ENCODE results near the gene PC.

PC gene

GRCh38 chr11:66970807-66971442 is 12.7 kb upstream of the PC start:
- Histone ChIP-seq H3K36me3 (no peaks in the 10 kb centered on the region), H3K4me1 (peaks cover 0 to 33% (median 26%) of the 10 kb centered on the region in 4 donors), H3K27ac (peak overlapping the region; percentile 86 to 91), H3K9me3 (no peaks in the 10 kb centered on the region), H3K4me3 (no peak overlapping the region), H3K27me3 (no peaks in the 10 kb centered on the region)
- TF ChIP-seq, protein P1, sequence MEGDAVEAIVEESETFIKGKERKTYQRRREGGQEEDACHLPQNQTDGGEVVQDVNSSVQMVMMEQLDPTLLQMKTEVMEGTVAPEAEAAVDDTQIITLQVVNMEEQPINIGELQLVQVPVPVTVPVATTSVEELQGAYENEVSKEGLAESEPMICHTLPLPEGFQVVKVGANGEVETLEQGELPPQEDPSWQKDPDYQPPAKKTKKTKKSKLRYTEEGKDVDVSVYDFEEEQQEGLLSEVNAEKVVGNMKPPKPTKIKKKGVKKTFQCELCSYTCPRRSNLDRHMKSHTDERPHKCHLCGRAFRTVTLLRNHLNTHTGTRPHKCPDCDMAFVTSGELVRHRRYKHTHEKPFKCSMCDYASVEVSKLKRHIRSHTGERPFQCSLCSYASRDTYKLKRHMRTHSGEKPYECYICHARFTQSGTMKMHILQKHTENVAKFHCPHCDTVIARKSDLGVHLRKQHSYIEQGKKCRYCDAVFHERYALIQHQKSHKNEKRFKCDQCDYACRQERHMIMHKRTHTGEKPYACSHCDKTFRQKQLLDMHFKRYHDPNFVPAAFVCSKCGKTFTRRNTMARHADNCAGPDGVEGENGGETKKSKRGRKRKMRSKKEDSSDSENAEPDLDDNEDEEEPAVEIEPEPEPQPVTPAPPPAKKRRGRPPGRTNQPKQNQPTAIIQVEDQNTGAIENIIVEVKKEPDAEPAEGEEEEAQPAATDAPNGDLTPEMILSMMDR (IDR thresholded peaks at IDR 0.05): no peak
- intact Hi-C loops (cut with DNase I; ENCODE audit: low total_unique reads): no loop called here
- peak; percentile 85 to 91 for DNase-seq

DNA sequence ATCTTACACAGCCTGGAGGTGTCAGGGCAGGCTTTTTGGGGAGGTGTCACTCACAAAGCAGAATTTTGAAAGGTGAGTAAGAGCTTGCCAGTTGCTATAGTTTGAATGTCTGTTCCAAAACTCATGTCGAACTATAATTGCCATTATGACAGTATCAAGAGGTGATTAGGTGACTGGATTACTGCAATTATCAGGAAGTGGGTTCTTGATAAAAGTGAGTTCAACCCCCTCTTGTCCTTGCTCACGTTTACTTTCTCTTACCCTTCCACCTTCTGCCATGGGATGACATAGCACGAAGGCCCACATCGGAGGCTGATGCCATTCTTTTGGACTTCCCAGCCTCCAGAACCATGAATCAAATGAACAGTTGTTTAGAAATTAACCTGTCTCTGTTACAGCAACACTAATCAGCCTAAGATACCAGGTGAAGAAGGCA is 12.2 kb upstream of the PC start:
- Histone ChIP-seq H3K4me3 (no peak overlapping the region), H3K9me3 (no peaks in the 10 kb centered on the region), H3K27ac (peak overlapping the region; percentile 86 to 91), H3K27me3 (no peaks in the 10 kb centered on the region), H3K4me1 (peaks cover 0 to 33% (median 26%) of the 10 kb centered on the region in 4 donors), H3K36me3 (no peaks in the 10 kb centered on the region)
- TF ChIP-seq, protein P1 (IDR thresholded peaks at IDR 0.05): no peak
- no peak for DNase-seq
- intact Hi-C loops (cut with DNase I; ENCODE audit: low total_unique reads): no loop called here

GRCh38 chr11:66969584-66970225 is 11.5 kb upstream of the PC start:
- no peaks in the 10 kb centered on the region for H3K36me3 ChIP-seq

GRCh38 chr11:66967670-66968425 is 9.7 kb upstream of the PC start:
- Histone ChIP-seq H3K27ac (peak overlapping the region; percentile 27 to 91), H3K4me3 (no peak overlapping the region), H3K27me3 (no peaks in the 10 kb centered on the region), H3K4me1 (peaks cover 0 to 33% (median 26%) of the 10 kb centered on the region in 4 donors), H3K36me3 (no peaks in the 10 kb centered on the region), H3K9me3 (no peaks in the 10 kb centered on the region)
- DNase-seq: peak in 1 of 2 donors; percentile 41
- intact Hi-C loops (cut with DNase I; ENCODE audit: low total_unique reads): no loop called here
- TF ChIP-seq, protein P1 (IDR thresholded peaks at IDR 0.05): no peak

More at GRCh38 chr11:66969584-66970225, 11.5 kb upstream of the PC start:
- no peak for DNase-seq
- Histone ChIP-seq H3K27me3 (no peaks in the 10 kb centered on the region), H3K4me1 (peaks cover 0 to 33% (median 26%) of the 10 kb centered on the region in 4 donors), H3K27ac (peak overlapping the region; percentile 86 to 91), H3K9me3 (no peaks in the 10 kb centered on the region), H3K4me3 (no peak overlapping the region)
- TF ChIP-seq, protein P1 (IDR thresholded peaks at IDR 0.05): no peak
- intact Hi-C loops (cut with DNase I; ENCODE audit: low total_unique reads): no loop called here

DNA sequence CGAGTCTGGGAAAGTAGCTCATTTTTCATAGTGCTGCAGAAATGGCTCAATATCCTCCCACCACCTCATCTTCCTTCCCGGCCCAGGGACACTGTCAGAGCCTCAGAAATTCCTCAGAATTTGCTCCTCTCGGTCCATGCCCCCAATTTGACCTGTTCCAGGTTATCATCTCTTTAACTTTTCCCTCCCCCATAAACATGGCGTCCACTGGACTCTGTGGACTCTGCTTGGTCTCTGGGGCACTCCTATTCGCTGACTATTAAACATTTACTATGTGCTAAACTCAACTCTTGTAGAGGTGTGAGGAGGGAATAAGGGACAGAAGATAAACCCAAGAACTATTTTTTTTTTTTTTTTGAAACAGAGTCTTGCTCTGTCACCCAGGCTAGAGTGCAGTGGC is 8.2 kb upstream of the PC start:
- no peak overlapping the region for H3K4me3 ChIP-seq
- H3K27ac ChIP-seq: no peak overlapping the region
- no peak for DNase-seq
- H3K27me3 ChIP-seq: no peaks in the 10 kb centered on the region
- H3K36me3 ChIP-seq: no peaks in the 10 kb centered on the region
- intact Hi-C loops (cut with DNase I; ENCODE audit: low total_unique reads): no loop called here
- TF ChIP-seq, protein P1 (IDR thresholded peaks at IDR 0.05): no peak
- H3K9me3 ChIP-seq: no peaks in the 10 kb centered on the region
- peaks cover 0 to 22% (median 17%) of the 10 kb centered on the region in 4 donors for H3K4me1 ChIP-seq

Data from tibial artery (tissue), 4 donors.